ENCODE results near the gene NABP1. TPM values are rescaled to one million over a fixed set of nuclear protein-coding genes. Genes with fewer than 3 reads are reported as not detected.

Gene NABP1
- polyA plus RNA-seq, 1 donor (not counting 4 experiments of a cell fraction or from before 2014, with no cell fraction given) = 29.3 TPM

DNA sequence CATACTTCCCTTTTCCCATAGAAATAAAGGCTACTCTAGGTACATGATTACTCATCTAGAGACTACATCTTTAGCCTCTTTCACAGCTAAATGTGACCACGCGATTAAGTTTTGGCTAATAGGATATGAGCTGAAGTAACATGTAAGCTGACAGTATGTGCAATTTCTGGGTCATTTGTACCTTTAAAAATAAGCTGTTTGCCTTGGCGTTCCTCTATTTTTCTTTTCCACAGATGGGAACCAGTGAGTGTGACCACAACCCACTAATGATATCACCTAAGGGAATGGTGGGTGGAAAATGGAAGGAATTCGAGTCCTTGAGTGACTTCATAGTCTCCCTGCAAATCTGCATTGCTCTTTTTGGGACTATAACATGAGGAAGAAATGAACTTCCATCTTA is 11.7 kb upstream of the NABP1 start:
- H3K79me2 ChIP-seq (ENCODE audit: control insufficient read depth, insufficient read depth, low read length) = no peaks in the 10 kb centered on the region
- no peaks in the 10 kb centered on the region for H3K27me3 ChIP-seq (ENCODE audit: control insufficient read depth, extremely low read depth, insufficient read depth, low read length)
- no peaks in the 10 kb centered on the region for H3K9me3 ChIP-seq (ENCODE audit: control insufficient read depth, low read depth, low read length)
- H3K36me3 ChIP-seq (ENCODE audit: control insufficient read depth in 2 of 2, extremely low read depth in 1 of 2, insufficient read depth in 2 of 2, low read length in 2 of 2) = no peaks in the 10 kb centered on the region
- no peaks in the 10 kb centered on the region for H4K20me1 ChIP-seq (ENCODE audit: control insufficient read depth, extremely low read depth, insufficient read depth, low read length)
- H3K4me3 ChIP-seq (ENCODE audit: control insufficient read depth in 2 of 3, extremely low read depth in 1 of 3, insufficient read depth in 2 of 3, low read depth in 1 of 3, low read length in 3 of 3) = no peak overlapping the region
- no peak overlapping the region for H3K4me2 ChIP-seq (ENCODE audit: control insufficient read depth, extremely low read depth, insufficient read depth, low read depth, low read length)
- no peak overlapping the region for H3K9ac ChIP-seq (ENCODE audit: control insufficient read depth, extremely low read depth, insufficient read depth, low read length)
- no peak overlapping the region for H3K27ac ChIP-seq (ENCODE audit: control insufficient read depth, insufficient read depth, low read length)
- DNase-seq (ENCODE audit: low read depth, low spot score) (no peak), FAIRE-seq (no peak)
- H2AFZ ChIP-seq (ENCODE audit: control insufficient read depth, low read length) = no peak overlapping the region
- H3K9me1 ChIP-seq (ENCODE audit: control insufficient read depth, extremely low read depth, insufficient read depth, low read length) = no peaks in the 10 kb centered on the region
- dilution Hi-C loops (cut with MboI; ENCODE audit: extremely low pct_ligation_motif_present, low sequenced_read_pairs) = no loop called here
- H3K4me1 ChIP-seq (ENCODE audit: control insufficient read depth, extremely low read depth, insufficient read depth, low read length) = peaks cover 9% of the 10 kb centered on the region
- TF ChIP-seq, protein P1, sequence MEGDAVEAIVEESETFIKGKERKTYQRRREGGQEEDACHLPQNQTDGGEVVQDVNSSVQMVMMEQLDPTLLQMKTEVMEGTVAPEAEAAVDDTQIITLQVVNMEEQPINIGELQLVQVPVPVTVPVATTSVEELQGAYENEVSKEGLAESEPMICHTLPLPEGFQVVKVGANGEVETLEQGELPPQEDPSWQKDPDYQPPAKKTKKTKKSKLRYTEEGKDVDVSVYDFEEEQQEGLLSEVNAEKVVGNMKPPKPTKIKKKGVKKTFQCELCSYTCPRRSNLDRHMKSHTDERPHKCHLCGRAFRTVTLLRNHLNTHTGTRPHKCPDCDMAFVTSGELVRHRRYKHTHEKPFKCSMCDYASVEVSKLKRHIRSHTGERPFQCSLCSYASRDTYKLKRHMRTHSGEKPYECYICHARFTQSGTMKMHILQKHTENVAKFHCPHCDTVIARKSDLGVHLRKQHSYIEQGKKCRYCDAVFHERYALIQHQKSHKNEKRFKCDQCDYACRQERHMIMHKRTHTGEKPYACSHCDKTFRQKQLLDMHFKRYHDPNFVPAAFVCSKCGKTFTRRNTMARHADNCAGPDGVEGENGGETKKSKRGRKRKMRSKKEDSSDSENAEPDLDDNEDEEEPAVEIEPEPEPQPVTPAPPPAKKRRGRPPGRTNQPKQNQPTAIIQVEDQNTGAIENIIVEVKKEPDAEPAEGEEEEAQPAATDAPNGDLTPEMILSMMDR (optimal IDR thresholded peaks at IDR 0.05 in 1 of 3, IDR thresholded peaks at IDR 0.05 in 1 of 3, conservative IDR thresholded peaks at IDR 0.05 in 1 of 3; ENCODE audit: extremely low read depth in 1 of 3, insufficient read depth in 2 of 3, low read length in 3 of 3) = no peak

DNA sequence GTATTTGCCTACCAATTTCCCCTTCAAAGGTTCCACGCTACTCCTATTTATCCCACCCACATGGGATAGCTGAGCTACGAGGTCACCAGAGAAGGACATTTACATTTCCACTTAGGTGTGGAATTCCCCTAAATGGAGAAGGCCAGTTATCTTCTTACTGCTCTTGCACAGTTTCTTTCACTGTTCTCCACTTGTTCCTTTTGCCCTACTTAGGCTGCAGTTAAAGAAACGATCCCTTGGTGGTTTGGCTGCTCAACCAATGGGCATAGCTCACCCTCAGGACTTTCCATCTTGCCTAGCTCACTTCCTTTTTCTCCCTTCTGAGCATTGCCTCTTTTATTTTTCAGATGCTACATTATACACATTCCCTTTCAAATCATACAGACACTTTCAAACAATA is 11.2 kb upstream of the NABP1 start:
- H3K4me2 ChIP-seq (ENCODE audit: control insufficient read depth, extremely low read depth, insufficient read depth, low read depth, low read length) = no peak overlapping the region
- H3K4me3 ChIP-seq (ENCODE audit: control insufficient read depth in 2 of 3, extremely low read depth in 1 of 3, insufficient read depth in 2 of 3, low read depth in 1 of 3, low read length in 3 of 3) = no peak overlapping the region
- H3K27ac ChIP-seq (ENCODE audit: control insufficient read depth, insufficient read depth, low read length) = no peak overlapping the region
- H4K20me1 ChIP-seq (ENCODE audit: control insufficient read depth, extremely low read depth, insufficient read depth, low read length) = no peaks in the 10 kb centered on the region
- H3K27me3 ChIP-seq (ENCODE audit: control insufficient read depth, extremely low read depth, insufficient read depth, low read length) = no peaks in the 10 kb centered on the region
- DNase-seq (ENCODE audit: low read depth, low spot score) (no peak), FAIRE-seq (no peak)
- H3K9me1 ChIP-seq (ENCODE audit: control insufficient read depth, extremely low read depth, insufficient read depth, low read length) = no peaks in the 10 kb centered on the region
- no peak overlapping the region for H3K9ac ChIP-seq (ENCODE audit: control insufficient read depth, extremely low read depth, insufficient read depth, low read length)
- no peaks in the 10 kb centered on the region for H3K79me2 ChIP-seq (ENCODE audit: control insufficient read depth, insufficient read depth, low read length)
- H3K36me3 ChIP-seq (ENCODE audit: control insufficient read depth in 2 of 2, extremely low read depth in 1 of 2, insufficient read depth in 2 of 2, low read length in 2 of 2) = no peaks in the 10 kb centered on the region
- no peak overlapping the region for H2AFZ ChIP-seq (ENCODE audit: control insufficient read depth, low read length)
- peaks cover 9% of the 10 kb centered on the region for H3K4me1 ChIP-seq (ENCODE audit: control insufficient read depth, extremely low read depth, insufficient read depth, low read length)
- TF ChIP-seq, protein P1 (optimal IDR thresholded peaks at IDR 0.05 in 1 of 3, IDR thresholded peaks at IDR 0.05 in 1 of 3, conservative IDR thresholded peaks at IDR 0.05 in 1 of 3; ENCODE audit: extremely low read depth in 1 of 3, insufficient read depth in 2 of 3, low read length in 3 of 3) = no peak
- TF ChIP-seq EZH2 (IDR thresholded peaks at IDR 0.05; ENCODE audit: low read length) = no peak
- H3K9me3 ChIP-seq (ENCODE audit: control insufficient read depth, low read depth, low read length) = no peaks in the 10 kb centered on the region
- dilution Hi-C loops (cut with MboI; ENCODE audit: extremely low pct_ligation_motif_present, low sequenced_read_pairs) = no loop called here

Measured in keratinocyte (primary cell).